IPS-18a (cell line): ENCODE measurements around the gene SPATA9.

ENCODE experiments used
- H3K27ac ChIP-seq: one replicate; pipeline ENCODE4 v1.5.1; 2013; ENCODE audit warnings: low read length
- H3K27me3 ChIP-seq: one replicate; pipeline ENCODE4 v1.6.1; 2013; ENCODE audit warnings: mild to moderate bottlenecking, low read length; ENCODE audit not compliant: control insufficient read depth, insufficient read depth
- H3K36me3 ChIP-seq: one replicate; pipeline ENCODE4 v1.6.1; 2013; ENCODE audit warnings: low read depth, low read length; ENCODE audit not compliant: control insufficient read depth
- H3K4me1 ChIP-seq: one replicate; pipeline ENCODE4 v1.6.1; 2013; ENCODE audit warnings: low read depth, low read length; ENCODE audit not compliant: control insufficient read depth
- H3K4me3 ChIP-seq: one replicate; pipeline ENCODE4 v1.5.1; 2013; ENCODE audit warnings: low read length
- H3K9ac ChIP-seq: one replicate; pipeline ENCODE4 v1.6.1; 2013; ENCODE audit warnings: mild to moderate bottlenecking, low read length, moderate library complexity
- H3K9me3 ChIP-seq: one replicate; pipeline ENCODE4 v1.6.1; 2013; ENCODE audit warnings: low read depth, low read length; ENCODE audit not compliant: control insufficient read depth

SPATA9 gene

DNA sequence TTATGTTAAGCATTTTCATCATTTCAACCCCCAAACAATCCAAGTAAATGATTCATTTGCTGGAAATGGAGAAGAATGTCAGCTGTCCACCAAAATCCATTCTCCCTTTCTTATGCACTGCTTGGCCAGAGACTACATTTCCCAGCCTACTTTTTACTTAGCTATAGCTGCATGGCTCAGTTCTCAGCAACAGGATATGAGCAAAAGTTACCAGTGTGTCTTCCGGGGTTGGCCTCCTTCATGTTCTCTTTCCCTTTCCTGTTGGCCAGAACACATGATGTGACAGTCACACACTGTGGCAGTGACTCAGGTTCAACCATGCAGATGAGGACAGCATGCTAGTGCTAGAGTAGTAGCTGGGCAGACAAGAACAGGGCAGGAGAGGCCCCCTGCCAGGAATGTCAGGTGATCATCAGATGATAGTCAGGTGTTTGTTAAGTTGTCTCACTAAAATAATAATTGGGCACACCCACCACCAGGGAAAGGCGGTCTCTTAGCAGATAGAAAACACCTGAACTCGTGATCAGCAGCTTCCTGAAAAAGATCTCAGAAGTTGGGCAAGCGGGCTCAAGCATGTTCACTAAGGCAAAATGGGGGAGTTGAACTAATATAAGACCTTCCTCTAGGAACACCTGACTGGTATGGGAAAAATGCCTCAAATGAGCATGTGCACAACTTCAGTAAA, 50.7 kb downstream of the SPATA9 start:
- Histone ChIP-seq H3K27me3 (no peaks in the 10 kb centered on the region), H3K4me3 (no peak overlapping the region), H3K4me1 (no peaks in the 10 kb centered on the region), H3K36me3 (no peaks in the 10 kb centered on the region), H3K27ac (no peak overlapping the region), H3K9me3 (peaks cover 13% of the 10 kb centered on the region), H3K9ac (no peak overlapping the region)

DNA sequence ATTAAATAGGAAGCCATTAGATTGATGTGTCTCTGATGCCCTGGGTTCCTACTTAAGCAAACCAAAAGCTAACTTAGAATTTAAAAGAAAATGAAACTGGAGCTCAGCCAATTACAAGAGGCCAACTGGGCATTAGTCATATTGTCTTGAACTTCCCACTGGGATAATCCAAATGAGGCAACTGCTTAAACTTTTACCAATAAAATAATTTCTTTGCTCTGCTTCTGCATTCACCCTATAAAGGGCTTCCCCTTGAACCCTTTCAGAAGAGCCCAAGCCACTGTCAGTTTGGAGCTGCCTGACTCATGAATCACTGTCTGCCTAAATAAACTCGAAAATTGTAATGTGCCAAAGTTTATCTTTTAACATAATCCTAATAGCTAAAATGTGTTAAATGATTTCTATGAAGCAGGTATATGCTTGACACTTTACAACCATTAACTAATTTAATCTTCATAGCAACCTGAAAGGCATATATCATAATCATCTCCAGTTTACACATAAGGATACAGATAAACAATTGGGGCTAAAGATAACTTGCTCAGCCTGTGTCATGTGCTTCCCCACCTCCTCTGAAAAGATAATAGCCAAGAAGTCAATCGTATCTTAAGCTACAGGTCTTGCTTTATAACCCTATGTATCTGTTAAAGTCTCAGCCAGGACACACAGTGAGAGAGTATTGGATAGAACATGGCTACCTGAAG, 51.4 kb downstream of the SPATA9 start:
- Histone ChIP-seq H3K4me1 (no peaks in the 10 kb centered on the region), H3K9me3 (peaks cover 13% of the 10 kb centered on the region), H3K36me3 (no peaks in the 10 kb centered on the region), H3K9ac (no peak overlapping the region), H3K27ac (no peak overlapping the region), H3K4me3 (no peak overlapping the region), H3K27me3 (no peaks in the 10 kb centered on the region)

DNA sequence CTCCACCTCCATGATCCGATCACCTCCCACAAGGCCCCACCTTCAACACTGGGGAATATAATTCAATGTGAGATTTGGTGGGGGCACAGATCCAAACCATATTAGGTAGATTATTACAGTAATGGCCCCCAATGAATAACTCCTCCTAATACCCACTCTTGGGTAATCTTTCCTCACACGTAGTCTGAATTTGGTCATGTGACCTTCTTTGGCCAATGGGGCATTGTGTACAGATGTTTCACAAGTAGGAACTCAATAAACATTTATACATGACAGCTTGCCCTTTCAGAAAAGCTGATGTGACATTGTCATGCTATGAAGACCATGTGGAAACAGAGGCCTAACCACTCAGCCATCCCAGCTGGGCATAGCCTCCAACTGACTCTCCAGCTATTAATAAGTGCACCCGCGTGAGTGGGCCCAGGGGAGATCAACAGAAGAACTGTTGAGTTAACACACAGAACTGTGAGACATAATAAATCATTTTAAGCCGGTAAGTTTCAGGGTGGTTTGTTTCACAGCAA, 52.3 kb downstream of the SPATA9 start:
- Histone ChIP-seq H3K4me3 (no peak overlapping the region), H3K36me3 (no peaks in the 10 kb centered on the region), H3K9ac (no peak overlapping the region), H3K27me3 (no peaks in the 10 kb centered on the region), H3K9me3 (peaks cover 13% of the 10 kb centered on the region), H3K4me1 (no peaks in the 10 kb centered on the region), H3K27ac (no peak overlapping the region)

DNA sequence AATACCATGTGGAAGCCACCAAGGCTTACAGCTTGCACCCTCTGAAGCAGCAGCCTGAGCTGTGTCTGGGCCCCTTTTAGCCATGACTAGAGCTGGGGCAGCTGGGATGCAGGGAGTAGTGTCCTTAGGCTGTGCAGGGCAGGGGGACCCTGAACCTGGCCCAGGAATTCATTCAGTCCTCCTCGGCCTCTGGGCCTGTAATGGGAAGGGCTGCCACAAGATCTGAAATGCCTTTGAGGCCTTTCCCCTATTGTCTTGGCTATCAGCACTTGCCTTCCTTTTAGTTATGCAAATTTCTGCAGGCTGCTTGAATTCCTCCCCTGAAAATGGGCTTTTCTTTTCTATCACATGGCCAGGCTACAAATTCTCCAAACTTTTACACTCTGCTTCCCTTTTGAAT, 53.9 kb downstream of the SPATA9 start:
- H3K4me1 ChIP-seq = no peaks in the 10 kb centered on the region
- no peak overlapping the region for H3K4me3 ChIP-seq
- H3K9me3 ChIP-seq = peaks cover 13% of the 10 kb centered on the region
- H3K9ac ChIP-seq = no peak overlapping the region
- H3K36me3 ChIP-seq = no peaks in the 10 kb centered on the region
- no peaks in the 10 kb centered on the region for H3K27me3 ChIP-seq
- H3K27ac ChIP-seq = no peak overlapping the region

DNA sequence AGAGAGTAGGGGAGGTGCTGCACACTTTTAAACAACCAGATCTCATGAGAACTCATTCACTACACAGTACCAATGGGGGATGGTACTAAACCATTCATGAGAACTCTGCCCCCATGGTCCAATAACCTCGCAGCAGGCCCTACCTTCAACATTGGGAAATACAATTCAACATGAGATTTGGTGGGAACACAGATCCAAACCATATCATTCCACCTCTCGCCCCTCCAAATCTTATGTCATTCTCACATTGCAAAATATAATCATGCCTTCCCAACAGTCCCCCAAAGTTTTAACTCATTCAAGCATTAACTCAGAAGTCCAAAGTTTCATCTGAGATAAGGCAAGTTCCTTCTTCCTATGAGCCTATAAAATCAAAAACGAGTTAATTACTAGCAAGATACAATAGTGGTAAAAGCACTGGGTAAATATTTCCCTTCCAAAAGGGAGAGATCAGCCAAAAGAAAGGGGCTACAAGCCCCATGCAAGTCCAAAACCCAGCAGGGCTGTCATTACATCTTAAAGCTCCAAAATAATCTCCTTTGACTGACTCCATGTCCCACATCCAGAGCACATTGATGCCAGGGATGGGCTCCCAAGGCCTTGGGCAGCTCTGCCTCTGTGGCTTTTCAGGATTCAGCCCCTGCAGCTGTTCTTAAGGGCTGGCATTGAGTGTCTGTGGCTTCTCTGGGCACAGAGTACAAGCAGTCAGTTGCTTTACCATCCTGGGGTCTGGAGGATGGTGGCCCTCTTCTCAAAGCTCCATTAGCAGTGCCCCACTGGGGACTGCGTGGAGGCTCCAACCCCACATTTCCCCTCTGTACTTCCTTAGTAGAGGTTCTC, 54.6 kb downstream of the SPATA9 start:
- Histone ChIP-seq H3K9ac (no peak overlapping the region), H3K36me3 (no peaks in the 10 kb centered on the region), H3K9me3 (peaks cover 13% of the 10 kb centered on the region), H3K4me1 (no peaks in the 10 kb centered on the region), H3K27ac (no peak overlapping the region), H3K4me3 (no peak overlapping the region), H3K27me3 (peaks cover 4% of the 10 kb centered on the region)

DNA sequence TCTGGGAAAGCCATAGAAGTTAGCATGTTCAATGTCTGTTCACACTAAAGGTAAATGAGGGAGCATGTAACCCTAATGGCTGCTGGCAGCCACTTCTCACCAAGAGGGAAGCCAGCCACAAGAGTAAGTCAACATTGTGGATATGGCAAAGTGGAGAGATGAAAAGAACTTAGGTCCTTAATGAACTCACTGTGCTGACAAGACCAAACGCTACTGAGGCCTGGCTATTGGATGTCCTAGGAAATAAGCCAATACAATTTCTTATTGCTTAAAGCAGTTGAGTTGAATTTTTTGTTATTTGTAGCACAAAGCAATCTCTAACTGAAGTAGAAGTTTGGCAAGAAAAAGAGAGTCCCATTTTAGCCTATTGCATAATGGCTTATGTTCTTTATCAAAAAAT, 56.1 kb downstream of the SPATA9 start:
- Histone ChIP-seq H3K4me3 (no peak overlapping the region), H3K36me3 (no peaks in the 10 kb centered on the region), H3K4me1 (peaks cover under 1% of the 10 kb centered on the region), H3K27me3 (peaks cover 19% of the 10 kb centered on the region), H3K9me3 (peaks cover 13% of the 10 kb centered on the region), H3K27ac (no peak overlapping the region), H3K9ac (no peak overlapping the region)

DNA sequence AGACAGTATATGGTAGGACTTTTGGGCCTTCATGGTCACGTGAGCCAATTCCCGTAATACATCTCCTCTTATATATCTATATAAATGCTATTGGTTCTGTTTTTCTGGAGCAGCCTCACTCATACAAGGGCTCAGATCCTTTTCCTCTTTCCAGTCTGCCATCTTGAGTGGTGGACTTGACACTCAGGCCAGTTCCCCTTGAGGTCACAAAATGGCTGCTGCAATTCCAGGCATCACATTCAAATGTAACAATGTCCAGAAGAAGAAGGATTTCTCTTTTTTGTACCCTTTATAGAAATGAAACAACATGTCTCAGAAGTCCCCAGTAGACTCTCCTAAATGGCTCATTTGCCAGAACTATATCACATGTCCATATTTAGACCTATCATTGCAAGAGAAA, 58.4 kb downstream of the SPATA9 start:
- Histone ChIP-seq H3K36me3 (no peaks in the 10 kb centered on the region), H3K27ac (no peak overlapping the region), H3K4me1 (peaks cover 8% of the 10 kb centered on the region), H3K27me3 (peaks cover 40% of the 10 kb centered on the region), H3K9ac (no peak overlapping the region), H3K9me3 (peaks cover 11% of the 10 kb centered on the region), H3K4me3 (no peak overlapping the region)

DNA sequence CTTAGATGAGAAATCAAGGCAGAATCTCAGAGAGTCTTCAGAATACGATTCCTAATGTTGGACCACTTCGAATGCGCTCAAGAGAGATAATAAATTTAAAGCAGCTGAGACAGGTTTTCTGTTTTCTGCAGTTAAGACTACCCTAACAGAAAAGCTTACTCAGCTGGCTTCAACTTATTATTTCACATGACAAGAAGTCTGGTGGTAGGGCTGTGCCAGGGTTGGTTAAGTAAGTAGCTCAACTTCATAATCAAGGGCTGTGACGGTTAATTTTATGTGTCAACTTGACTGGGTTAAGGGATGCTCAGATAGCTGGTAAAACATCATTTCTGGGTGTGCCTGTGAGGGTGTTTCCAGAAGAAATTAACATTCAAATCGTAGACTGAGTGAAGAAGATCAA, 59.1 kb downstream of the SPATA9 start:
- no peak overlapping the region for H3K4me3 ChIP-seq
- H3K27me3 ChIP-seq = peaks cover 47% of the 10 kb centered on the region
- no peak overlapping the region for H3K9ac ChIP-seq
- no peaks in the 10 kb centered on the region for H3K36me3 ChIP-seq
- peaks cover 8% of the 10 kb centered on the region for H3K4me1 ChIP-seq
- peaks cover 6% of the 10 kb centered on the region for H3K9me3 ChIP-seq
- H3K27ac ChIP-seq = no peak overlapping the region

DNA sequence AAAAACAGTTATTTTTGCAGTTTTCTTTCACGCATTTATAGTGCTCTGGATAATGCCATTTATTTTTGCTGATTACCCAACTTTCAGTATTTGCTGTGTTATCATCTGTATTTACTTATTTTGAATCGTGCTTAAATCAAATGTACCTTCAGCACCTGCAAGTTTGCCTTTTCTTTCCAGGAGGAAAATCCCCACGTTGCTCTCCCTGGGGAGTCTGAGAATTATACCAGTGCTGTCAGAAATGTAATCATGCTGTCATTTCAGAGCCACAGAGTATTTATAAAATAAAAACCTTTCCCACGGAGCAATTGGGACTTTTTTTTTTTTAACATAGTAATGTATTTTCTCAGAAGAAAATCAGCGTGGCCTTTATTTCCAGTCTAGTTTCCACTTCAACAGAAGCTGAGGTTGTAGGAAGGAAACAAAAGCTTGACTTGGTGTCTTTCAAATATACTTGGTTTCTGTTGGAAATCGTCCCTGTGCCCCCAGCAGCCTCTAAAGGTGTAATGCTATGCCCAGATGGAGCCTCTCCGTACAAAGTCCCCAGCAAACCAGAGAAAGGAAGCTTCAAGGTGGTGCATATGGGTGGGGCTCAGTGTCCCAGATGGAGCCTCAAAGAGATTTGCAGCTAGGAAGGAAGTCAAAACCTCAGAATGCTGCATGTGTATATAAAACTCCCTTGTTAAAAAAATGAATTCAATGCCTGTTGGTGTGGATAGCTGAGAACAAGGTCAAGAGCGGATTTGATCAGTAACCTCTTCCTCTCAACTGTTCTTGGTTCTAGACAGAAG, 60.8 kb downstream of the SPATA9 start:
- Histone ChIP-seq H3K27me3 (peaks cover 53% of the 10 kb centered on the region), H3K9ac (no peak overlapping the region), H3K4me3 (peak overlapping the region; percentile 50), H3K27ac (no peak overlapping the region), H3K4me1 (peaks cover 8% of the 10 kb centered on the region), H3K9me3 (no peaks in the 10 kb centered on the region), H3K36me3 (no peaks in the 10 kb centered on the region)

DNA sequence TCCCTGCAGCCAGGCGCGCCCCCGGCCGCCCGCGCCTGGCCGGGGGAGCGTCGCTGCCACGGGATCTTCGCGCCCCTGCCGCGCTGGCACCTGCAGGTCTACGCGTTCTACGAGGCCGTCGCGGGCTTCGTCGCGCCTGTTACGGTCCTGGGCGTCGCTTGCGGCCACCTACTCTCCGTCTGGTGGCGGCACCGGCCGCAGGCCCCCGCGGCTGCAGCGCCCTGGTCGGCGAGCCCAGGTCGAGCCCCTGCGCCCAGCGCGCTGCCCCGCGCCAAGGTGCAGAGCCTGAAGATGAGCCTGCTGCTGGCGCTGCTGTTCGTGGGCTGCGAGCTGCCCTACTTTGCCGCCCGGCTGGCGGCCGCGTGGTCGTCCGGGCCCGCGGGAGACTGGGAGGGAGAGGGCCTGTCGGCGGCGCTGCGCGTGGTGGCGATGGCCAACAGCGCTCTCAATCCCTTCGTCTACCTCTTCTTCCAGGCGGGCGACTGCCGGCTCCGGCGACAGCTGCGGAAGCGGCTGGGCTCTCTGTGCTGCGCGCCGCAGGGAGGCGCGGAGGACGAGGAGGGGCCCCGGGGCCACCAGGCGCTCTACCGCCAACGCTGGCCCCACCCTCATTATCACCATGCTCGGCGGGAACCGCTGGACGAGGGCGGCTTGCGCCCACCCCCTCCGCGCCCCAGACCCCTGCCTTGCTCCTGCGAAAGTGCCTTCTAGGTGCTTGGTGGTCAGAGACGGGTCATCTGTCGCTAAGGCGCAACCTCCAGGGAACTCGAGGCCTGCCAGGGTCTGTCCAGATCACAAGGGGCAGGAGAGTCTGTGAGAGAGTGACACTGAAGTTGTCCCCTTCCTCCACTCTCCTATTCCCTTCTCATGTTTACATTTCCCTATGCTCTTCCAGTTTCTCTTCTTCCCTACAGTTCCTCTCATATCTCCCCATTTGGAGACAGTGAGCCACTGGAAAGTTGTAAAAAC, 61.6 kb downstream of the SPATA9 start:
- H3K9ac ChIP-seq = no peak overlapping the region
- peaks cover 8% of the 10 kb centered on the region for H3K4me1 ChIP-seq
- H3K9me3 ChIP-seq = no peaks in the 10 kb centered on the region
- no peaks in the 10 kb centered on the region for H3K36me3 ChIP-seq
- H3K4me3 ChIP-seq = peak overlapping the region; percentile 50
- no peak overlapping the region for H3K27ac ChIP-seq
- peaks cover 53% of the 10 kb centered on the region for H3K27me3 ChIP-seq
